ENCODE data around the gene DYDC1.

The DYDC1 gene

GRCh38 chr10:80344276-80344675, 12.3 kb downstream of the DYDC1 start:
- no peak overlapping the region for H3K27ac ChIP-seq
- no peak for TF ChIP-seq CTCF (conservative IDR thresholded peaks at IDR 0.05)

DNA sequence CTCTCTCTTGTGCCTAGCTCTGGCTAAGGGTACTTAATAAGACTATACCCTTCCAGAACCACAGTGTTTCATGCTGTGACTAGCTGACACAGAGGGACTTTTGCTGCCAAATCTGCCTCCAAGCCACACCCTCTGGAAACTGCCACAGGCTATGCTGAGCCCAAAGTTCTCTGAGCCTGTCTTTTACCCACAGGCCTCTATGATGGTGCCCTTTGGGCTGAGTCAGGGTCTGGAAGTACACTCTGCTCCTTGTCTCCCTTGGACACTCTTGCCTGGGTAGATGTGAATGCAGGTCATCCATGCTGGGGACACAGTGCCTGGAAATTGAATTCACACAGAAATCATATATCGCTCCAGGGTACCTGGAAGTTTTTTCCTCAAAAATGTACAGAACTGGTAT, 22.6 kb downstream of the DYDC1 start:
- H3K27ac ChIP-seq: no peak overlapping the region
- TF ChIP-seq CTCF (conservative IDR thresholded peaks at IDR 0.05): no peak

- H3K27ac ChIP-seq: no peak overlapping the region
- TF ChIP-seq CTCF (conservative IDR thresholded peaks at IDR 0.05): no peak
Measured at GRCh38 chr10:80324891-80325364, 31.6 kb downstream of the DYDC1 start.

DNA sequence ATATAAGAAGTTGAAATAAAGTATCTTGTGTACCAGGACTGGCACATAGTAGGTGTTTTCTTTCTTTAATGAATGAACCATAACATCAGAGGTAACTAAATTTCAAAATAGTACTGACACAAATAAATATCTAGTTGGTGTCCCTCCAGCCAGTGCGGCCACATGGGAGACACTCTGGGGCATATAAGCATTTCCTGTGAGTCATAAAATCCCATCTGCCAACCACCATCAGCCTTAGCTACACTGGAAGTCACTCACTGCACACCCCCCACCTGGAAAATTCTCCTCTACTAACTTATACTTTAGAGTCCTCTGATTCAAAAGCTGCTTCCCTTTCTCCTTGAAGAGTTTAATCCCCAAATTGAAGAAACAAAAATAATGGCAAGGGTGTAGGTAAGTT, 32.5 kb downstream of the DYDC1 start:
- H3K27ac ChIP-seq: no peak overlapping the region
- TF ChIP-seq CTCF (conservative IDR thresholded peaks at IDR 0.05): no peak

DNA sequence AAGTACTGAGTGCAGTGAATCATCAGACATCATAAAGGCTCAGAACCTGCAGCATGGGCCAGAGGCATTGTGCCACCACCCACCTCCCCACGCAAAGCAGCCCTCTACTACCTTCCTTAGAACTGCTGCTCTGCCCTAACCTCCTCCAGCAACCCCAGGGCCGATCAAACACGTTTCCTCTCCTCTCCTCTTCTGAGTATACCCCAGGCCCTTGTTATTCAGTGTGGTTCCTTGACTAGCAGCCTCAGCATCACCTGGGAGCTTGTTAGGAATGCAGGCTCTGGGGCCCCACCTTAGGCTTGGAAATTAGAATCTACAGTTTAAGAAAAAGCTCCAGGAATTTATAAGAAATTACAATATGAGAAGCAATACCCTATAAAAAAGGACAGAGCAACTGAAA, 33.2 kb downstream of the DYDC1 start:
- no peak for TF ChIP-seq CTCF (conservative IDR thresholded peaks at IDR 0.05)
- no peak overlapping the region for H3K27ac ChIP-seq

GRCh38 chr10:80322711-80323110, 33.8 kb downstream of the DYDC1 start:
- no peak for TF ChIP-seq CTCF (conservative IDR thresholded peaks at IDR 0.05)
- no peak overlapping the region for H3K27ac ChIP-seq

DNA sequence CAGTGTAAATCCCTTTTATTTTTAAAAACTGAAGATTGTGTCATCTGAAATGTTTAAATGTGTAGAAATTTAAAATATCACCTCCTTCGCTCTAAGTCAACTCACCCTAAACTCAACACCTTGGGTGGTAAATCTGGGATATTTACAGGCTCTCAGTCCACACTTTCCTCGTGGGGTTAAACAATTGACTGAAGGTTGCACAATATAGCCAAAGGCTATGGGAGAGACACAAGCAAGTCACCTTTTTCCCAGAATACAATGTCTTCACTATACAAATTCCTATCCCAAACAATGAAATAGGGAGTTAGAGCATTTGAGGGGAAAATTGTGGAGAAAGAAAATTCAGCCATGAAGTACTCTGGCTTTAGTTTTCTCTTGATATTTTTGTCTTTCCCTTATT, 34.4 kb downstream of the DYDC1 start:
- TF ChIP-seq CTCF (conservative IDR thresholded peaks at IDR 0.05): no peak
- no peak overlapping the region for H3K27ac ChIP-seq

- no peak for TF ChIP-seq CTCF (conservative IDR thresholded peaks at IDR 0.05)
- no peak overlapping the region; the same call in 1 of the 2 replicates for H3K27ac ChIP-seq
Measured at GRCh38 chr10:80321183-80321582, 35.4 kb downstream of the DYDC1 start.

All from VCaP (cell line).